ENCODE results near the gene PCDHGA1.

Gene PCDHGA1

GRCh38 chr5:141493500-141494422, 163.4 kb downstream of the PCDHGA1 start:
- DNase-seq, result no peak

GRCh38 chr5:141494761-141495452, 164.6 kb downstream of the PCDHGA1 start:
- no peak for DNase-seq

GRCh38 chr5:141495453-141495811, 165.1 kb downstream of the PCDHGA1 start:
- DNase-seq, result no peak

- no peak for DNase-seq
Measured at GRCh38 chr5:141496038-141496437, 165.7 kb downstream of the PCDHGA1 start.

- no peak for DNase-seq
Measured at GRCh38 chr5:141501761-141502160, 171.4 kb downstream of the PCDHGA1 start.

- DNase-seq, result no peak
Measured at GRCh38 chr5:141503681-141504080, 173.4 kb downstream of the PCDHGA1 start.

- no peak for DNase-seq
Measured at GRCh38 chr5:141504216-141504615, 173.9 kb downstream of the PCDHGA1 start.

GRCh38 chr5:141506381-141507155, 176.3 kb downstream of the PCDHGA1 start:
- DNase-seq, result no peak

GRCh38 chr5:141507387-141508091, 177.2 kb downstream of the PCDHGA1 start:
- no peak for DNase-seq

- no peak for DNase-seq
Measured at GRCh38 chr5:141508440-141508797, 178.1 kb downstream of the PCDHGA1 start.

GRCh38 chr5:141508798-141509611, 178.7 kb downstream of the PCDHGA1 start:
- no peak for DNase-seq

- no peak for DNase-seq
Measured at GRCh38 chr5:141510160-141510559, 179.8 kb downstream of the PCDHGA1 start.

- DNase-seq, result no peak
Measured at GRCh38 chr5:141510850-141511601, 180.7 kb downstream of the PCDHGA1 start.

- DNase-seq, result no peak
Measured at GRCh38 chr5:141511771-141512325, 181.5 kb downstream of the PCDHGA1 start.

GRCh38 chr5:141512390-141512910, 182.1 kb downstream of the PCDHGA1 start:
- DNase-seq, result peak; percentile 71

- DNase-seq, result no peak
Measured at GRCh38 chr5:141512911-141513626, 182.8 kb downstream of the PCDHGA1 start.

GRCh38 chr5:141513627-141514329, 183.5 kb downstream of the PCDHGA1 start:
- no peak for DNase-seq

- DNase-seq, result no peak
Measured at GRCh38 chr5:141514330-141515133, 184.2 kb downstream of the PCDHGA1 start.
